ENCODE measurements around the gene ALDH6A1.
"Not testable (repeated sequence)": the region's sequence is repeated elsewhere in the genome, so short reads cannot be mapped to it uniquely, and the experiment has no call there.

- not testable (repeated sequence) for TF ChIP-seq CTCF, EP300 (IDR thresholded peaks at IDR 0.05)
Observed at GRCh38 chr14:74125487-74125886, 41.2 kb upstream of the ALDH6A1 start.
